Naive thymus-derived CD8-positive, alpha-beta T cell (primary cell): ENCODE data around the gene MIOX. TPM values are rescaled to one million over a fixed set of nuclear protein-coding genes. Genes with fewer than 3 reads are reported as not detected.

Source experiments
- ATAC-seq, 2 donors: fragments of 150-1000 bp; cut with Tn5 transposase in 1 of 2; sonication (Bioruptor Pico), chemical (Tn5 transposase) in 1 of 2; 1 replicate in 1 of 2; 2 replicates in 1 of 2; pipeline ENCODE4 v1.10.0; 2021; ENCODE audit warnings: mild to moderate bottlenecking in 2 of 2, moderate library complexity in 2 of 2
- POLR2A ChIA-PET: fragments of 350-600 bp; sonication (Branson Sonifier 250); formaldehyde crosslinking; loops from one replicate; lab custom pipeline; 2021; ENCODE audit warnings: antibody characterized with exemption; lab: Charles Lee
- DNase-seq, 10 donors: peaks; one replicate each; pipeline versions ENCODE4 v3.0.0 to v3.0.0-alpha.2; 2020 to 2022
- H3K27ac Mint-ChIP-seq, 10 donors: one replicate each; pipeline ENCODE4 v1.8.0; 2020 to 2022; ENCODE audit warnings: mild to moderate bottlenecking in 10 of 10, mixed read lengths in 10 of 10, moderate library complexity in 4 of 10, inconsistent platforms in 1 of 10
- H3K27me3 Mint-ChIP-seq, 5 donors: one replicate each; pipeline ENCODE4 v1.8.0; 2021 to 2022; ENCODE audit warnings: mixed read lengths in 5 of 5
- H3K36me3 Mint-ChIP-seq, 3 donors: one replicate each; pipeline ENCODE4 v1.8.0; 2020 to 2022; ENCODE audit warnings: mixed read lengths in 3 of 3, mild to moderate bottlenecking in 2 of 3, inconsistent platforms in 1 of 3
- H3K4me1 Mint-ChIP-seq, 4 donors: one replicate each; pipeline ENCODE4 v1.8.0; 2021 to 2022; ENCODE audit warnings: mixed read lengths in 4 of 4
- H3K4me3 Mint-ChIP-seq, 10 donors: one replicate each; pipeline ENCODE4 v1.8.0; 2020 to 2022; ENCODE audit warnings: mild to moderate bottlenecking in 10 of 10, mixed read lengths in 10 of 10, moderate library complexity in 6 of 10, inconsistent platforms in 1 of 10
- H3K9me3 Mint-ChIP-seq, 9 donors: one replicate each; pipeline ENCODE4 v1.8.0; 2020 to 2022; ENCODE audit warnings: mixed read lengths in 9 of 9, mild to moderate bottlenecking in 3 of 9, inconsistent platforms in 1 of 9, moderate library complexity in 1 of 9
- polyA plus RNA-seq, 3 donors: library from polyadenylated mRNA; unstranded; fragments of 300-500 nt; fragmentation: Illumina TruSeq; gene quantifications; one replicate each; pipeline ENCODE4 v1.2.3, GENCODE V29; 2021
- total RNA-seq, 8 experiments: library from RNA in 2 of 8; stranded (reverse) in 2 of 8; gene quantifications; one replicate each; pipeline ENCODE4 v1.2.3 and lab custom pipeline; 2021 to 2026

The MIOX gene
- total RNA-seq: under 1 TPM in 1 of 2 experiments, not detected in 1; 0.52 TPM
- polyA plus RNA-seq: under 1 TPM in 1 of 3 donors, not detected in 2; 0.39 TPM
- 0 to 0.52 (median 0.31) reads per million in 6 experiments for total RNA-seq (lab: John Stamatoyannopoulos, UW)

DNA sequence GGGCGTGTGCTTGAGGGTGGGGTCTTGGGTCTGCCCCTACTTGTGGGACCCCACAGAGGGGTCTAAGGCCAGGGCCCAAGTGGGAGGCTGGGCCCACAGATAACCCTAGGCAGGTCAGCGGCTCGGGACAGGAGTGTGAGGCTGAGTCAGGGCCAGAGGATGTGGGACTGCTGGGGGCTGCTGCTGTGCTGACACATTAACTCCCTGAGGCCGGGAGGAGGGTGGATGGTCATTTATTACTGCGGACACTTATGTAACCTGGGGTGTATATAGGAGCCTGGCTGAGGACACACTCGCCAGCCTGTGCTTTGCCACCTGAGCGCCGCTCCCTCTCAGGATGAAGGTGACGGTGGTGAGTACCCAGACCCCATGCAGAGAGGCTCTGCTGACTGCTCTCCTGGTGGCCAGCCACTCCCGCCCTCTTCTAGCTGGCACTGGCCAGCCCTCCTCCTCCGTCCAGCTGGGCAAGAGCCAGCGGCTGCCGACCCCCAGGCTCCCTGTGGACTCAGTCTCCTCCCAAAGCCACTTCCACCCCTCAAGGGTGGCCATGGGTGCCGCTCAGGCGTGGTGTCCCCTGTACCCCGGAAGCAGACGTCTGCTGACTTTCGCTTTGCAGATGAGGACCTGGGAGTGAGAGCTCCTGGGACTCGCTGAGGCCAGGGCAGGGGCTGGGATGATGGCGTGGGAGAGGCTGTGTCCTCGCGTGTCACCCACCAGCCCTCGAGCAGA, at the start of gene MIOX:
Gene MIOX, plus strand, starts transcription at position 299 of the 729 bp plus-strand sequence. Its CDS starts 39 bp downstream, at position 338.
- no peaks in the 10 kb centered on the region for H3K27me3 Mint-ChIP-seq
- H3K36me3 Mint-ChIP-seq: no peaks in the 10 kb centered on the region
- peaks cover 7 to 19% (median 11%) of the 10 kb centered on the region in 4 donors for H3K4me1 Mint-ChIP-seq
- peak within 1 kb of the TSS in 5 of 10 donors; percentile 53 to 74 (median 69) for H3K27ac Mint-ChIP-seq
- DNase-seq: no peak
- no peaks in the 10 kb centered on the region for H3K9me3 Mint-ChIP-seq
- peak within 1 kb of the TSS in 1 of 10 donors; percentile 57 for H3K4me3 Mint-ChIP-seq
- POLR2A ChIA-PET: interaction anchor here (1.1 kb wide), 1 partner anchor 17 kb away, joined by 3 read pairs; no protein-coding TSS in a partner anchor
- no peak for ATAC-seq

DNA sequence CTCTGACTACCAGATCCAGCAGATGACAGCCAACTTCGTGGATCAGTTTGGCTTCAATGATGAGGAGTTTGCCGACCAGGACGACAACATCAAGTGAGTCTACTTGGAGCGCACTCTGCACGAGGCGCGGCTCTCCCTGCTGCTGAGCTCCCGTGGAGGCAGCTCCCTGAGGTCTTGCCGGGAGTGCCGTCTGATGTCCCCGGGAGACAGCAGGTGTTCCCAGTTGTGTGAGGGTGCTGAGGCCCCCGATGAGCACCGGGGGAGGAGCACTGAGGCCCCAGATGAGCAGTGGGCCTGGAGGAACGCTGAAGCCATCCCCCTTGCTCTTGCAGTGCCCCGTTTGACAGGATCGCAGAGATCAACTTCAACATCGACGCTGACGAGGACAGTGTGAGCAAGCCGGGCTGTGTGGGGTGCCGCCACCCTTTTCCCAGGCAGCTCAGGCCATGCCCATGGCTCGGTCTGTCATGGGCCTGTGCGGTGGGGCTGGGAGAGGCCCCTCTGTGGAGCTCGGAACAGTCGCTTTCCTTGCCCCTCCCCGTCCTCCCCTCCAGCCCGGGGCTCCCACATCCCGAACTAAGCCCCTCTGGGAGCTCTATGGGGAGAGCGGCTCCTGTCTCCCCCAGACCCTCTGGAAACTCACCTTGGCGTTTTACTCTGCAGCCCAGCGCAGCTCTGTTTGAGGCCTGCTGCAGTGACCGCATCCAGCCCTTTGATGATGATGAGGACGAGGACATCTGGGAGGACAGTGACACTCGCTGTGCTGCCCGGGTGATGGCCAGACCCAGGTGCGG, 49.0 kb upstream of the MIOX start:
- ATAC-seq (no peak), DNase-seq (peak in 1 of 10 donors; percentile 51)
- Mint-ChIP-seq H3K27ac (peak overlapping the region in 1 of 10 donors; percentile 62), H3K27me3 (no peaks in the 10 kb centered on the region), H3K36me3 (peaks cover 0 to 23% (median 0%) of the 10 kb centered on the region in 3 donors), H3K4me3 (no peak overlapping the region), H3K9me3 (no peaks in the 10 kb centered on the region), H3K4me1 (peaks cover 0 to 12% (median 4%) of the 10 kb centered on the region in 4 donors)
- POLR2A ChIA-PET: interaction anchor here (9.8 kb wide), 1 partner anchor 30 kb away, joined by 92 read pairs; no protein-coding TSS in a partner anchor

DNA sequence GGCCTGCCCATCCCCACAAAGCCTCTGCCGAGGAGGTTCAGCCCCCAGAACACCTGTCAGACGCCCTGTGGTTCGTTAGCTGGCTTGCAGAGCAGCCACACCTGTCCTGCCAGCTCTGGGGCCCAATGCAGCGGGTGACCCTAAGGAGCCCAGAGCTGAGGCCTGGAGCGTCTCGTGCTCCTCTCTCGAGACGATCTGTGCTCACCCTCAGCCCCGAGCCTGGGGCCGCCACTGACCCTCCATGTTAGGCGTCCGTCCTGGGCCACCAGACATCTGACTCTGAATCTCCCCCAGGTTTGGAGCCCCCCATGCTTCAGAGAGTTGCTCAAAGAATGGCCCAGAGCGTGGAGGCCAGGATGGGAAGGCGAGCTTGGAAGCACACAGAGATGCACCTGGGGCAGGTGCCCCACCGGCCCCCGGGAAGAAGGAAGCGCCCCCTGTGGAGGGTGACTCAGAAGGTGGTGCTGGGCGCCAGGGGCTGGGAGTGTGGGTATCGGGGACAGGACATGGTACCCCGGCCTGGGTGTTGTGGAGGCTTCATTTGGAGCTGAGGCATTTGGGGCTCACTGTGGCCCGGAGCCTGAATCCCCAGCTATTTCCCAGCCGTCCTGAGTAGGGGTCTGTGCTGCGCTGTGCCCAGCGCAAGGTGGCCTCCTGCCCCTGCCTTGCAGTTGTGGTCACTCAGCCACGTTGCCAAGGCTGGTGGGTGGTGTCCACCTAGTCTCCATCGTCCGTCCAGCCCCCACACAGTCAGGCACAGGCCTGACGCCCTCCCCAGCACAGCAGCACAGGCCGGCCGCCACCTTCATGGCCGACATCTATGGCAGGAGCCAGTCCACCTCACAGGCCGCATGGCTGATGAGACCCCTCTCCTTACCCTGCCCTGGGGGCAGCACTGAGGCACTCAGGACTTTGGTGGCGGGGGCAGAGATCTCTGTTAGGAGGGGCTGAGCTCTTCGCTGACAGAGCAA, 48.1 kb upstream of the MIOX start:
- H3K27ac Mint-ChIP-seq: peak overlapping the region in 4 of 10 donors; percentile 27 to 76 (median 44)
- peaks cover 7 to 21% (median 10%) of the 10 kb centered on the region in 4 donors for H3K4me1 Mint-ChIP-seq
- H3K36me3 Mint-ChIP-seq: peaks cover 0 to 26% (median 0%) of the 10 kb centered on the region in 3 donors
- peak in 1 of 10 donors; percentile 60 for DNase-seq
- POLR2A ChIA-PET: interaction anchor here (9.8 kb wide), 1 partner anchor 29 kb away, joined by 92 read pairs; no protein-coding TSS in a partner anchor
- H3K4me3 Mint-ChIP-seq: no peak overlapping the region
- ATAC-seq: no peak
- H3K27me3 Mint-ChIP-seq: no peaks in the 10 kb centered on the region
- H3K9me3 Mint-ChIP-seq: no peaks in the 10 kb centered on the region

DNA sequence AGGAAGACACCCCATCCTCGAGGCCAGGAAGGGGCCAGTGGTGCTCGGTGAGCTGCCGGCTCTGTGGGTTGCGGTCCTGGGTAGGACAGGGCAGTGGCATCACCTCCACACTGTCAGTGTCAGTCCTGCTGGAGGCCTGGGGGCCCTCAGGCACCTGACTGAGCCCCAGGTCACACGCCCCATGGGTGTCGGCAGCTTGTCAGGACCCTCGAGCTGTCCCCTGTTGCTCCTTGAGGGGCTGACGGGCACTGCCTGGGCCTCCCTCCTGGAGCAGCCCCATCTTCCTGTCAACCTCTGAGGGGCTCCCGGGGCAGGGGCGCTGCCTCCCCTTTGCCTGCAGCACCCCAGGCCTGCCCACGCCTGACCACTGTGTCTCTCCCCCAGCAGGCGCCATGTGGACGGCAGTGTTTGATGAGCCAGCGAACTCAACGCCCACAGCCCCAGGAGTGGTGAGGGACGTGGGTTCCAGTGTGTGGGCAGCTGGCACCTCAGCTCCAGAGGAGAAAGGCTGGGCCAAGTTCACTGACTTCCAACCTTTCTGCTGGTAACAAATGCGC, 47.3 kb upstream of the MIOX start:
- POLR2A ChIA-PET: interaction anchor here (9.8 kb wide), 1 partner anchor 28 kb away, joined by 92 read pairs; no protein-coding TSS in a partner anchor

DNA sequence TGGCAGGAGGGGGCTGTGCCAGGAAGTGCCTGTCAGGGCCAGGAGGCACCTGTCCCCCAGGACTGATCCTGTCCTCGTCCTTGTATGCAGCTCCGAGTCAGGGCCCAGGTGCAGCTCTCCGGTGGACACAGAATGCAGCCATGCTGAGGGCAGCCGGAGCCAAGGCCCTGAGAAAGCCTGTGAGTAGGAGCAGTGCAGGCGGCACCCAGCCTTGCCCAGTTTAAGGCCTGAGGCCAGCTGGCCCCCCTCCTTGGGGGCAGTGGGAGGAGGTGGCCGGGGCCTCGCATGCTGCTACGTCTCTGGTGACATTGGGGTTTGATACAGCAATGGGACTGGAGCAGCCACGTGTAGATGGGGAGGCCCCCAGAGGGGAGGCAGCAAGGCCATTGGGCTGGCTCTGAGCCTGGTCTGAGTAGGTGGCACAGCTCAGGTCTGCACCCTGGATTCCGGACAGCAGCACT, 46.8 kb upstream of the MIOX start:
- Mint-ChIP-seq H3K36me3 (peaks cover 0 to 26% (median 0%) of the 10 kb centered on the region in 3 donors), H3K4me3 (no peak overlapping the region), H3K9me3 (no peaks in the 10 kb centered on the region), H3K27ac (peak overlapping the region in 4 of 10 donors; percentile 22 to 74 (median 56)), H3K4me1 (peaks cover 8 to 24% (median 16%) of the 10 kb centered on the region in 4 donors), H3K27me3 (no peaks in the 10 kb centered on the region)
- ATAC-seq: no peak
- POLR2A ChIA-PET: interaction anchor here (1.1 to 9.8 kb wide), 3 partner anchors 11 to 28 kb away, joined by 3 to 92 read pairs (median 6); no protein-coding TSS in a partner anchor
- peak in 1 of 10 donors; percentile 56 for DNase-seq

More for the DNA sequence above, 47.3 kb upstream of the MIOX start:
- Mint-ChIP-seq H3K27ac (peak overlapping the region in 2 of 10 donors; percentile 44 to 74), H3K36me3 (peaks cover 0 to 26% (median 0%) of the 10 kb centered on the region in 3 donors), H3K9me3 (no peaks in the 10 kb centered on the region), H3K27me3 (no peaks in the 10 kb centered on the region), H3K4me1 (peaks cover 7 to 22% (median 12%) of the 10 kb centered on the region in 4 donors), H3K4me3 (no peak overlapping the region)
- ATAC-seq: no peak
- peak in 1 of 10 donors; percentile 19 for DNase-seq

DNA sequence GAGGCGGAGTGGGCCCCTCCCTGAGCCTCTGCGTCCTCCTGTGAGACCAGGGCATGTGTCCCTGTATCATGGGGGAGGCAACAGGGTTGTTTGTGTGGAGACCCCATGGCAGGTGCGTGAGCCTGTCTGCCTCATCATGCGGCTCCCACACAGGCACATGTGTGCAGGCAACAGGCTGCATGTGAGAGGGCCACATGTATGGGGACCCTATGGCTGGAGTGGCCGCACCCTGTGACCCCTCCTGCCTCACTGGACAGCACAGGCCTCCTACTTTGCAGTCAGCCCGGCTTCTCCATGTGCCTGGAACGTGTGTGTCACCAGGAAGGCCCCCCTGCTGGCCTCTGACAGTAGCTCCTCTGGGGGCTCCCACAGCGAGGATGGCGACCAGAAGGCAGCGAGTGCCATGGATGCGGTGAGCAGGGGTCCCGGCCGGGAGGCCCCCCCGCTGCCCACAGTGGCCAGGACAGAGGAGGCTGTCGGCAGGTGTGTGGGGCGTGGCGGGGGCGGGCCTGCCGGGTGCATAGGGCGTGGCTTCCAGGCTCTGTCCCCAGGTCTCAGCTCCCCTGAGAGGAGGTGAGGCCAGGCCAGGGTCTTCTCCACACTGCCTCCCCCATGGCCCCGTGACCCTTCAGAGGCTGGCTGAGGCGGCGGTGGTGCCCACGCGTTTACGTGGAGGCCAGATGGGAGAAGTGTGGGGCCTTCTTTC, 46.0 kb upstream of the MIOX start:
- DNase-seq (peak in 1 of 10 donors; percentile 58), ATAC-seq (no peak)
- peaks cover 0 to 20% (median 0%) of the 10 kb centered on the region in 3 donors for H3K36me3 Mint-ChIP-seq
- no peaks in the 10 kb centered on the region for H3K9me3 Mint-ChIP-seq
- POLR2A ChIA-PET: interaction anchor here (1.1 to 9.8 kb wide), 3 partner anchors 10 to 27 kb away, joined by 3 to 92 read pairs (median 6); no protein-coding TSS in a partner anchor
- peak overlapping the region in 1 of 10 donors; percentile 28 for H3K4me3 Mint-ChIP-seq
- H3K27me3 Mint-ChIP-seq: no peaks in the 10 kb centered on the region
- peaks cover 14 to 32% (median 24%) of the 10 kb centered on the region in 4 donors for H3K4me1 Mint-ChIP-seq
- H3K27ac Mint-ChIP-seq: peak overlapping the region in 2 of 10 donors; percentile 22 to 74

DNA sequence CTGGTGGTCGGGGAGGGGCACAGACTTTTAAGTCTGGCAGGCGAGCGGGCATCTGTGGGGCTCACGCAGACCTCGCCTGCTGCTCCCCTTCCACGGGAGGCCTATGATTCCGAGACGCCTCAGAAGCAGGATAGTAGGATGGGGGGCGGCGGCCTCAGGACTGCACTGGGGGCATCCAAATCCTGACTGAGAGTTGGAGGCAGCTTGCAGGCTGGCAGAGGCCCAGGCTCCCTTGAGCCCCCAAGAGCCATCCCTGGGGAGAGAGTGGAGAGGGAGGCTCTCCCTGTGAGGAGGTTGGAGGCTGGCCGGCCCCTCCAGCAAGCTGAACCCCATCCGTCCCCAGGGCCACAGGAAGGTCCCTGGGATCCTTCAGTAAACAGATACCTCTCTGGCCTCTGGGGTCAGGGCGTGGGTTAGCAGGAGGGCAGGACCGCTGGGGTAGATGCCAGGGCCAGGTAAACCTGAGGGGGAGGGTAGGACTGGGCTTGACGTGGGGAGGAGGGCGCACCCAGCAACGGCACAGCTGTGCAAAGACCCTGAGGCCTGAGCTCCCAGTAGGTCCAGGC, 45.1 kb upstream of the MIOX start:
- Mint-ChIP-seq H3K36me3 (peaks cover 0 to 26% (median 0%) of the 10 kb centered on the region in 3 donors), H3K27ac (peak overlapping the region in 5 of 10 donors; percentile 59 to 75 (median 74)), H3K27me3 (no peaks in the 10 kb centered on the region), H3K9me3 (no peaks in the 10 kb centered on the region), H3K4me1 (peaks cover 18 to 40% (median 29%) of the 10 kb centered on the region in 4 donors), H3K4me3 (no peak overlapping the region)
- ATAC-seq: no peak
- POLR2A ChIA-PET: interaction anchor here (1.2 to 9.8 kb wide), 2 partner anchors 26 to 66 kb away, joined by 3 to 92 read pairs; partner anchors contain the start of genes LMF2 and NCAPH2
- DNase-seq: peak in 1 of 10 donors; percentile 62

DNA sequence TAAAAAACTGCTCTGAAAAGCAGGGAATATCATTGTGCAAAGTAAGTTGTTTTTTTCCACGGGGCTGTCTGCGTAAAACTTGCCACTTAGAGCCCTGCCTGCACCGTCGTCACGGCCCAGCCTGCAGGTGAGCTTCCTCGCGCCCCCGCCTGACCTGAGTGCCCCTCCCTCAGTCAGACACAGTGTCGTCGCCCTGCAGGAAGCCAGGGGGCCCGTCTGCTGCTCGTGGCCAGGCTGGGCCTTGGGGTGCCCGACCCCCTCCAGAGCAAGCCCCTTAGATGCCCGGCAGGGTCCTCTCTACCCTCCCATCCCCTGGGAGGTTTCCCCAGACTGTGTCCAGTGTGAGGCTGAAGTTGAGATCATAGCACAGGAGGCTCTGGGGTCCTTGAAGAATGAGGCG, 43.5 kb upstream of the MIOX start:
- Mint-ChIP-seq H3K27me3 (no peaks in the 10 kb centered on the region), H3K27ac (peak overlapping the region; percentile 80 to 95 (median 90)), H3K36me3 (peaks cover 0 to 37% (median 2%) of the 10 kb centered on the region in 3 donors), H3K4me1 (peaks cover 18 to 46% (median 33%) of the 10 kb centered on the region in 4 donors), H3K4me3 (peak overlapping the region in 7 of 10 donors; percentile 26 to 62 (median 52)), H3K9me3 (no peaks in the 10 kb centered on the region)
- POLR2A ChIA-PET: interaction anchor here (3.1 to 9.8 kb wide), 4 partner anchors 13 to 82 kb away, joined by 14 to 92 read pairs (median 20); partner anchors contain the start of gene SCO2
- ATAC-seq (peak; percentile 31 to 41), DNase-seq (peak in 8 of 10 donors; percentile 16 to 75 (median 40))

DNA sequence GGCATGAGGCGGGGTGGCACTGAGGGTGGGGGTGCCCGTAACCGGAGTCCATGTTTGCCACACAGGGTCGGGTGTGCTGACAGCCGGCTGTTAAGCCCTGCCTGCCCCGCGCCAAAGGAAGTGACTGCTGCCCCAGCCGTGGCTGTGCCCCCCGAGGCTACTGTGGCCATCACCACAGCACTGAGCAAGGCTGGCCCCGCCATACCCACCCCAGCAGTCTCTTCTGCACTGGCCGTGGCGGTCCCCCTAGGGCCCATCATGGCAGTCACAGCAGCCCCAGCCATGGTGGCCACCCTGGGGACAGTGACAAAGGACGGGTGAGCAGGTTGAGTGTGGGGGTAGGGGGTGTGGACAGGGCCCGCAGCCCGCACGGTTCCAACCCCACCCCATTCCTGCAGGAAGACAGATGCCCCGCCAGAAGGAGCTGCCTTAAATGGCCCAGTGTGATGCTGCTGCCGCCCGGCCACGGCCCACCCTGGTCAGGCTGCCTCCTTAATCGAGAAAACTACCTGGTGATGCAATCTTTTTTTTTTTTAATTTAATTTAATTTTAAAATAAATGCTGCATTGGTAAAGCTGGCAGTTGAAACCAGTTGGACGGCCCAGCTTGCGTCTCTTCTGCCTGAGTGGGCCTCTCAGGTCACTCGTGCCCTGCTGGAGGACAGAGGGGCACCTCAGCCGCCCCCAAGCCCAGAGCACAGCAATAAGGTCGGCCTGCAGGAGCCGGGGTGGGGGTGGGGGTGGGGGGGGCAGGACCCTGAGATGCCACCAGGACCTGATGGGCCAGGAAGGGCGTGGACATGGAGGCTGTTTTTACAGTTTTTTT, 42.6 kb upstream of the MIOX start:
- peaks cover 0 to 43% (median 6%) of the 10 kb centered on the region in 3 donors for H3K36me3 Mint-ChIP-seq
- peak overlapping the region in 3 of 10 donors; percentile 48 to 57 (median 56) for H3K4me3 Mint-ChIP-seq
- H3K27ac Mint-ChIP-seq: peak overlapping the region; percentile 80 to 97 (median 92)
- no peaks in the 10 kb centered on the region for H3K9me3 Mint-ChIP-seq
- no peaks in the 10 kb centered on the region for H3K27me3 Mint-ChIP-seq
- ATAC-seq: no peak
- peaks cover 20 to 52% (median 37%) of the 10 kb centered on the region in 4 donors for H3K4me1 Mint-ChIP-seq
- peak in 1 of 10 donors; percentile 64 for DNase-seq
- POLR2A ChIA-PET: interaction anchor here (1.1 to 9.8 kb wide), 8 partner anchors 12 to 93 kb away, joined by 3 to 92 read pairs (median 12); partner anchors contain the start of gene SCO2
